NCI-H226 (cell line): ENCODE data around the gene ZCCHC24.
"Not testable (repeated sequence)": the region's sequence is repeated elsewhere in the genome, so short reads cannot be mapped to it uniquely, and the experiment has no call there.

Source experiments
- DNase-seq: peaks from one replicate; pipeline ENCODE4 v3.0.0-alpha.2; 2015

Gene ZCCHC24

GRCh38 chr10:79342811-79343561 lies 102.4 kb downstream of the ZCCHC24 start:
- DNase-seq = no peak

- DNase-seq = no peak
Observed at GRCh38 chr10:79342295-79342761, 103.1 kb downstream of the ZCCHC24 start.

GRCh38 chr10:79340646-79341244 lies 104.7 kb downstream of the ZCCHC24 start:
- no peak for DNase-seq

- DNase-seq = no peak
Observed at GRCh38 chr10:79339266-79339665, 106.2 kb downstream of the ZCCHC24 start.

GRCh38 chr10:79337783-79338469 lies 107.5 kb downstream of the ZCCHC24 start:
- not testable (repeated sequence) for DNase-seq

GRCh38 chr10:79336739-79337138 lies 108.7 kb downstream of the ZCCHC24 start:
- DNase-seq = no peak

- DNase-seq = no peak
Observed at GRCh38 chr10:79336276-79336675, 109.1 kb downstream of the ZCCHC24 start.

GRCh38 chr10:79335470-79336235 lies 109.8 kb downstream of the ZCCHC24 start:
- DNase-seq = no peak

- DNase-seq = no peak
Observed at GRCh38 chr10:79335094-79335469, 110.3 kb downstream of the ZCCHC24 start.

- no peak for DNase-seq
Observed at GRCh38 chr10:79334573-79334972, 110.9 kb downstream of the ZCCHC24 start.

GRCh38 chr10:79333513-79333912 lies 111.9 kb downstream of the ZCCHC24 start:
- DNase-seq = peak; percentile 70

GRCh38 chr10:79332610-79333315 lies 112.7 kb downstream of the ZCCHC24 start:
- not testable (repeated sequence) for DNase-seq
